CD4-positive, alpha-beta T cell treated with Interferon alpha-2 for 1 hour (primary cell): ENCODE data around the gene TMIGD1.
A peak's percentile ranks its signal among the peaks of the same experiment; 100 is the strongest.

Experiments
- DNase-seq, 2 donors: peaks; one replicate each; pipeline ENCODE4 v3.0.0-alpha.2; 2020 to 2022

The TMIGD1 gene

GRCh38 chr17:30278032-30278431, 55.8 kb downstream of the TMIGD1 start:
- peak; percentile 6 to 27 for DNase-seq

- DNase-seq, result no peak
Observed at GRCh38 chr17:30275911-30276310, 57.9 kb downstream of the TMIGD1 start.

GRCh38 chr17:30274887-30275286, 59.0 kb downstream of the TMIGD1 start:
- DNase-seq, result no peak

GRCh38 chr17:30273373-30273772, 60.5 kb downstream of the TMIGD1 start:
- no peak for DNase-seq

GRCh38 chr17:30271102-30271501, 62.8 kb downstream of the TMIGD1 start:
- no peak for DNase-seq

GRCh38 chr17:30267625-30268024, 66.2 kb downstream of the TMIGD1 start:
- DNase-seq, result no peak
